PC-3 (cell line): ENCODE results near the gene PCSK5. TPM values are rescaled to one million over a fixed set of nuclear protein-coding genes. Genes with fewer than 3 reads are reported as not detected.

Experiments used
- ATAC-seq: fragments of 200-7000 bp; cut with Tn5 transposase; 2 replicates; pipeline ENCODE4 v1.9.1; 2020; ENCODE audit warnings: mild to moderate bottlenecking, moderate library complexity
- BruUV-seq: library from RNA; stranded (reverse); fragments of 400-500 nt; replicated peaks from 2 replicates; lab custom pipeline; 2021; lab: Mats Ljungman, UMichigan
- CTCF ChIA-PET: fragments of 300-600 bp; sonication (Branson Sonifier 250); formaldehyde crosslinking; loops from one replicate; lab custom pipeline; 2022; ENCODE audit warnings: antibody characterized with exemption; lab: Charles Lee
- POLR2A ChIA-PET: fragments of 300-600 bp; sonication (Branson Sonifier 250); formaldehyde crosslinking; loops from one replicate; lab custom pipeline; 2022; ENCODE audit warnings: antibody characterized with exemption; ENCODE audit not compliant: unreplicated experiment; lab: Charles Lee
- DNase-seq: peaks from one replicate; pipeline ENCODE4 v3.0.0-alpha.2; 2015
- H2AFZ ChIP-seq: fragments of 300-600 bp; sonication (generic); 2 replicates; pipeline ENCODE4 v1.6.0; 2016; ENCODE audit warnings: antibody characterized with exemption, low read length
- H3F3A ChIP-seq: fragments of 300-600 bp; sonication (generic); one replicate; pipeline ENCODE4 v1.6.0; 2017; ENCODE audit warnings: antibody characterized with exemption, low read length, control low read depth, mild to moderate bottlenecking; ENCODE audit not compliant: unreplicated experiment
- H3K27ac ChIP-seq: fragments of 300-600 bp; sonication (generic); 2 replicates; pipeline ENCODE4 v1.5.1; 2016; ENCODE audit warnings: mild to moderate bottlenecking, low read length
- H3K27me3 ChIP-seq: fragments of 300-600 bp; sonication (generic); 2 replicates; pipeline ENCODE4 v1.6.1; 2016; ENCODE audit warnings: low read length, mixed read lengths
- H3K36me3 ChIP-seq: fragments of 300-600 bp; sonication (generic); 2 replicates; pipeline ENCODE4 v1.6.1; 2016; ENCODE audit warnings: low read depth, mixed run types, low read length, mixed read lengths
- H3K4me1 ChIP-seq: fragments of 300-600 bp; sonication (generic); 2 replicates; pipeline ENCODE4 v1.5.1; 2016; ENCODE audit warnings: low read length; ENCODE audit not compliant: insufficient read depth
- H3K4me2 ChIP-seq: fragments of 300-600 bp; sonication (generic); 2 replicates; pipeline ENCODE4 v1.6.0; 2016; ENCODE audit warnings: low read length
- H3K4me3 ChIP-seq: fragments of 300-600 bp; sonication (generic); 2 replicates; pipeline ENCODE4 v1.5.1; 2016; ENCODE audit warnings: mild to moderate bottlenecking, low read length, mixed read lengths
- H3K79me2 ChIP-seq: fragments of 300-600 bp; sonication (generic); 2 replicates; pipeline ENCODE4 v1.6.1; 2017; ENCODE audit warnings: low read length, mixed read lengths
- H3K9ac ChIP-seq: fragments of 300-600 bp; sonication (generic); 2 replicates; pipeline ENCODE4 v1.6.0; 2016; ENCODE audit warnings: mild to moderate bottlenecking, low read length
- H3K9me2 ChIP-seq: fragments of 300-600 bp; sonication (generic); replicated peaks from 2 replicates; pipeline ENCODE4 v1.6.1; 2016; ENCODE audit warnings: mixed run types, low read length, mixed read lengths
- H3K9me3 ChIP-seq: fragments of 300-600 bp; sonication (generic); 2 replicates; pipeline ENCODE4 v1.6.1; 2016; ENCODE audit warnings: low read length, mixed read lengths
- H4K20me1 ChIP-seq: fragments of 300-600 bp; sonication (generic); 2 replicates; pipeline ENCODE4 v1.6.1; 2016; ENCODE audit warnings: low read length, mixed read lengths
- EZH2 ChIP-seq: fragments of 300-600 bp; sonication (generic); IDR thresholded peaks from one replicate; pipeline ENCODE4 v1.6.1; 2017; ENCODE audit warnings: antibody characterized with exemption, mild to moderate bottlenecking, low read length; ENCODE audit not compliant: unreplicated experiment
- EZH2phosphoT487 ChIP-seq: fragments of 300-600 bp; sonication (generic); IDR thresholded peaks from 2 replicates; pipeline ENCODE4 v1.6.1; 2018; ENCODE audit warnings: mild to moderate bottlenecking, antibody characterized with exemption, low read length, borderline replicate concordance
- intact Hi-C: fragments of 100-400 bp; cut with micrococcal nuclease; formaldehyde crosslinking; loops from 2 replicates; pipeline ENCODE4 v1.9.0; 2023
- total RNA-seq: library from RNA; depleted of rRNA; stranded (reverse); fragments of >200 nt; gene quantifications from 2 replicates; pipeline ENCODE4 v1.2.3, GENCODE V29; 2014
- TF ChIP-seq, protein P1 (sequence below): fragments of 300-600 bp; sonication (generic); conservative IDR thresholded peaks from 2 replicates; pipeline ENCODE4 v1.5.1; 2017; ENCODE audit warnings: antibody characterized with exemption, low read depth, mild to moderate bottlenecking, low read length

The PCSK5 gene
- total RNA-seq, 1 experiment from 2014 or later = not detected

- no TSS peak for BruUV-seq
- no peak for DNase-seq
- H3K27ac ChIP-seq = no peak overlapping the region
- H2AFZ ChIP-seq = no peak overlapping the region
- H3K4me3 ChIP-seq = no peak overlapping the region
- no peaks in the 10 kb centered on the region for H3K9me3 ChIP-seq
- H3K79me2 ChIP-seq = no peaks in the 10 kb centered on the region
- H3F3A ChIP-seq = no peaks in the 10 kb centered on the region
- no peaks in the 10 kb centered on the region for H3K4me1 ChIP-seq
- TF ChIP-seq, protein P1, sequence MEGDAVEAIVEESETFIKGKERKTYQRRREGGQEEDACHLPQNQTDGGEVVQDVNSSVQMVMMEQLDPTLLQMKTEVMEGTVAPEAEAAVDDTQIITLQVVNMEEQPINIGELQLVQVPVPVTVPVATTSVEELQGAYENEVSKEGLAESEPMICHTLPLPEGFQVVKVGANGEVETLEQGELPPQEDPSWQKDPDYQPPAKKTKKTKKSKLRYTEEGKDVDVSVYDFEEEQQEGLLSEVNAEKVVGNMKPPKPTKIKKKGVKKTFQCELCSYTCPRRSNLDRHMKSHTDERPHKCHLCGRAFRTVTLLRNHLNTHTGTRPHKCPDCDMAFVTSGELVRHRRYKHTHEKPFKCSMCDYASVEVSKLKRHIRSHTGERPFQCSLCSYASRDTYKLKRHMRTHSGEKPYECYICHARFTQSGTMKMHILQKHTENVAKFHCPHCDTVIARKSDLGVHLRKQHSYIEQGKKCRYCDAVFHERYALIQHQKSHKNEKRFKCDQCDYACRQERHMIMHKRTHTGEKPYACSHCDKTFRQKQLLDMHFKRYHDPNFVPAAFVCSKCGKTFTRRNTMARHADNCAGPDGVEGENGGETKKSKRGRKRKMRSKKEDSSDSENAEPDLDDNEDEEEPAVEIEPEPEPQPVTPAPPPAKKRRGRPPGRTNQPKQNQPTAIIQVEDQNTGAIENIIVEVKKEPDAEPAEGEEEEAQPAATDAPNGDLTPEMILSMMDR = no peak
- TF ChIP-seq EZH2 (no peak), EZH2phosphoT487 (no peak)
- no peaks in the 10 kb centered on the region for H3K9me2 ChIP-seq
- H3K4me2 ChIP-seq = no peak overlapping the region
- H3K36me3 ChIP-seq = no peaks in the 10 kb centered on the region
- no peaks in the 10 kb centered on the region for H4K20me1 ChIP-seq
- H3K9ac ChIP-seq = no peak overlapping the region
- CTCF ChIA-PET = no interaction called here
- intact Hi-C loops = no loop called here
- no peaks in the 10 kb centered on the region for H3K27me3 ChIP-seq
- POLR2A ChIA-PET = no interaction called here
- no peak for ATAC-seq
Measured at GRCh38 chr9:75927356-75927755, 36.9 kb downstream of the PCSK5 start.

- TF ChIP-seq EZH2phosphoT487 (no peak), EZH2 (no peak)
- TF ChIP-seq, protein P1 = no peak
- intact Hi-C loops = no loop called here
- Histone ChIP-seq H3K9ac (no peak overlapping the region), H4K20me1 (no peaks in the 10 kb centered on the region), H3K27me3 (no peaks in the 10 kb centered on the region), H3K4me2 (no peak overlapping the region), H2AFZ (no peak overlapping the region), H3K4me3 (no peak overlapping the region), H3K9me2 (no peaks in the 10 kb centered on the region), H3K79me2 (no peaks in the 10 kb centered on the region), H3K36me3 (no peaks in the 10 kb centered on the region), H3K9me3 (no peaks in the 10 kb centered on the region), H3K27ac (no peak overlapping the region), H3F3A (no peaks in the 10 kb centered on the region), H3K4me1 (no peaks in the 10 kb centered on the region)
- BruUV-seq = no TSS peak
- ATAC-seq = no peak
- CTCF ChIA-PET = no interaction called here
- POLR2A ChIA-PET = no interaction called here
- no peak for DNase-seq
Measured at GRCh38 chr9:75930190-75930589, 39.7 kb downstream of the PCSK5 start.

- POLR2A ChIA-PET = no interaction called here
Measured at GRCh38 chr9:75930730-75931321, 40.4 kb downstream of the PCSK5 start.

More at GRCh38 chr9:75930730-75931321, 40.4 kb downstream of the PCSK5 start:
- Histone ChIP-seq H3K27me3 (no peaks in the 10 kb centered on the region), H3K36me3 (no peaks in the 10 kb centered on the region), H3K9ac (no peak overlapping the region), H3K4me3 (no peak overlapping the region), H3K4me2 (no peak overlapping the region), H3K79me2 (no peaks in the 10 kb centered on the region), H2AFZ (no peak overlapping the region), H3K27ac (no peak overlapping the region), H3K9me2 (no peaks in the 10 kb centered on the region), H3F3A (no peaks in the 10 kb centered on the region), H4K20me1 (no peaks in the 10 kb centered on the region), H3K4me1 (no peaks in the 10 kb centered on the region), H3K9me3 (no peaks in the 10 kb centered on the region)
- BruUV-seq = no TSS peak
- CTCF ChIA-PET = no interaction called here
- intact Hi-C loops = no loop called here
- TF ChIP-seq, protein P1 = no peak
- no peak for ATAC-seq
- no peak for DNase-seq
